A673 (cell line): ENCODE data around the gene TNFAIP1. TPM values are rescaled to one million over a fixed set of nuclear protein-coding genes. Genes with fewer than 3 reads are reported as not detected.

Source experiments
- BruUV-seq: library from RNA; stranded (reverse); fragments of 400-500 nt; replicated peaks from 2 replicates; lab custom pipeline; 2021; lab: Mats Ljungman, UMichigan
- CTCF ChIA-PET: fragments of 300-600 bp; sonication (Branson Sonifier 250); formaldehyde crosslinking; loops from one replicate; lab custom pipeline; 2022; ENCODE audit warnings: antibody characterized with exemption; lab: Charles Lee
- POLR2A ChIA-PET: fragments of 300-600 bp; sonication (Branson Sonifier 250); formaldehyde crosslinking; loops from one replicate; lab custom pipeline; 2022; ENCODE audit warnings: antibody characterized with exemption; ENCODE audit not compliant: low non-redundant PET; lab: Charles Lee
- DNase-seq: peaks from one replicate; pipeline ENCODE4 v3.0.0-alpha.2; 2015; ENCODE audit warnings: low spot score
- H3K27ac ChIP-seq: fragments of 200-600 bp; sonication (generic); 2 replicates; pipeline ENCODE4 v1.5.1; 2016; ENCODE audit warnings: mixed run types, low read depth, mild to moderate bottlenecking, mixed read lengths, antibody characterized with exemption, low read length; ENCODE audit not compliant: poor library complexity, severe bottlenecking
- H3K27me3 ChIP-seq: fragments of 200-600 bp; sonication (generic); replicated peaks from 2 replicates; pipeline ENCODE4 v1.6.1; 2017; ENCODE audit warnings: mixed run types, low read depth, mild to moderate bottlenecking, mixed read lengths, antibody characterized with exemption, low read length; ENCODE audit not compliant: insufficient read depth, poor library complexity
- H3K36me3 ChIP-seq: fragments of 200-600 bp; sonication (generic); 2 replicates; pipeline ENCODE4 v1.6.1; 2016; ENCODE audit warnings: mixed run types, mild to moderate bottlenecking, mixed read lengths, antibody characterized with exemption, low read length; ENCODE audit not compliant: insufficient read depth, poor library complexity, severe bottlenecking
- H3K4me1 ChIP-seq: fragments of 200-600 bp; sonication (generic); 2 replicates; pipeline ENCODE4 v1.6.1; 2017; ENCODE audit warnings: mixed run types, mild to moderate bottlenecking, mixed read lengths, antibody characterized with exemption, low read length; ENCODE audit not compliant: insufficient read depth, poor library complexity, severe bottlenecking
- H3K4me3 ChIP-seq: fragments of 200-600 bp; sonication (generic); 2 replicates; pipeline ENCODE4 v1.5.1; 2016; ENCODE audit warnings: low read depth, mixed run types, mild to moderate bottlenecking, mixed read lengths, low read length; ENCODE audit not compliant: poor library complexity, severe bottlenecking
- H3K9me3 ChIP-seq: fragments of 200-600 bp; sonication (generic); 2 replicates; pipeline ENCODE4 v1.6.1; 2016; ENCODE audit warnings: mixed run types, low read depth, mild to moderate bottlenecking, mixed read lengths, antibody characterized with exemption, low read length; ENCODE audit not compliant: poor library complexity, severe bottlenecking
- EZH2 ChIP-seq: fragments of 200-600 bp; sonication (generic); IDR thresholded peaks from 2 replicates; pipeline ENCODE4 v1.6.1; 2017; ENCODE audit warnings: borderline replicate concordance, low read depth, mild to moderate bottlenecking, mixed read lengths, antibody characterized with exemption, low read length; ENCODE audit not compliant: poor library complexity, severe bottlenecking
- intact Hi-C: fragments of 100-400 bp; cut with micrococcal nuclease; formaldehyde crosslinking; loops from one replicate; pipeline ENCODE4 v1.10.0; 2022; ENCODE audit not compliant: unreplicated experiment
- total RNA-seq: library from RNA; stranded (reverse); gene quantifications from 2 replicates; pipeline ENCODE4 v1.2.3, GENCODE V29; 2021
- TF ChIP-seq, protein P1 (sequence below): fragments of 300-800, 200-600 bp; sonication (generic); conservative IDR thresholded peaks from 2 replicates; pipeline ENCODE4 v1.5.1; 2017; ENCODE audit warnings: low read depth, mild to moderate bottlenecking, antibody characterized with exemption, low read length, moderate library complexity, mixed read lengths

The TNFAIP1 gene
- total RNA-seq, 1 experiment from 2014 or later = 27.5 TPM

- no peak overlapping the region for H3K4me3 ChIP-seq
- no TSS peak for BruUV-seq
- H3K27ac ChIP-seq = no peak overlapping the region
- no peaks in the 10 kb centered on the region for H3K4me1 ChIP-seq
- CTCF ChIA-PET = no interaction called here
- peaks cover 25% of the 10 kb centered on the region for H3K36me3 ChIP-seq
- no peaks in the 10 kb centered on the region for H3K27me3 ChIP-seq
- intact Hi-C loops = no loop called here
- no peaks in the 10 kb centered on the region for H3K9me3 ChIP-seq
- no peak for DNase-seq
- TF ChIP-seq, protein P1, sequence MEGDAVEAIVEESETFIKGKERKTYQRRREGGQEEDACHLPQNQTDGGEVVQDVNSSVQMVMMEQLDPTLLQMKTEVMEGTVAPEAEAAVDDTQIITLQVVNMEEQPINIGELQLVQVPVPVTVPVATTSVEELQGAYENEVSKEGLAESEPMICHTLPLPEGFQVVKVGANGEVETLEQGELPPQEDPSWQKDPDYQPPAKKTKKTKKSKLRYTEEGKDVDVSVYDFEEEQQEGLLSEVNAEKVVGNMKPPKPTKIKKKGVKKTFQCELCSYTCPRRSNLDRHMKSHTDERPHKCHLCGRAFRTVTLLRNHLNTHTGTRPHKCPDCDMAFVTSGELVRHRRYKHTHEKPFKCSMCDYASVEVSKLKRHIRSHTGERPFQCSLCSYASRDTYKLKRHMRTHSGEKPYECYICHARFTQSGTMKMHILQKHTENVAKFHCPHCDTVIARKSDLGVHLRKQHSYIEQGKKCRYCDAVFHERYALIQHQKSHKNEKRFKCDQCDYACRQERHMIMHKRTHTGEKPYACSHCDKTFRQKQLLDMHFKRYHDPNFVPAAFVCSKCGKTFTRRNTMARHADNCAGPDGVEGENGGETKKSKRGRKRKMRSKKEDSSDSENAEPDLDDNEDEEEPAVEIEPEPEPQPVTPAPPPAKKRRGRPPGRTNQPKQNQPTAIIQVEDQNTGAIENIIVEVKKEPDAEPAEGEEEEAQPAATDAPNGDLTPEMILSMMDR = no peak
- no peak for TF ChIP-seq EZH2
- POLR2A ChIA-PET = no interaction called here
Observed at GRCh38 chr17:28386391-28386790, 50.8 kb downstream of the TNFAIP1 start.

DNA sequence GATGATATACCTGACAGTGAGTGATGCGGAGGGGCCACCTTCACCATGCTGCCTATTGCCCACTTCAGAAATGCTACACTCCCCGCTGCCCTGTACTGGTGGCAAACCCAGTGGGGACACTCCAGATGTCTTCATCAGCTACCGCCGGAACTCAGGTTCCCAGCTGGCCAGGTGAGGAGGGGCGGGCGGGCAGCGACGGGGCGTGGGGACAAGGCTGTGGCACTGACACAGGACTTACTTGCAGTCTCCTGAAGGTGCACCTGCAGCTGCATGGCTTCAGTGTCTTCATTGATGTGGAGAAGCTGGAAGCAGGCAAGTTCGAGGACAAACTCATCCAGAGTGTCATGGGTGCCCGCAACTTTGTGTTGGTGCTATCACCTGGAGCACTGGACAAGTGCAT is 52.5 kb downstream of the TNFAIP1 start:
- no peaks in the 10 kb centered on the region for H3K9me3 ChIP-seq
- intact Hi-C loops = no loop called here
- peaks cover 33% of the 10 kb centered on the region for H3K36me3 ChIP-seq
- no peaks in the 10 kb centered on the region for H3K4me1 ChIP-seq
- ChIA-PET CTCF (no interaction called here), POLR2A (no interaction called here)
- DNase-seq = no peak
- no peaks in the 10 kb centered on the region for H3K27me3 ChIP-seq
- no peak for TF ChIP-seq EZH2
- TF ChIP-seq, protein P1 = no peak
- no peak overlapping the region for H3K4me3 ChIP-seq
- H3K27ac ChIP-seq = no peak overlapping the region
- no TSS peak for BruUV-seq

DNA sequence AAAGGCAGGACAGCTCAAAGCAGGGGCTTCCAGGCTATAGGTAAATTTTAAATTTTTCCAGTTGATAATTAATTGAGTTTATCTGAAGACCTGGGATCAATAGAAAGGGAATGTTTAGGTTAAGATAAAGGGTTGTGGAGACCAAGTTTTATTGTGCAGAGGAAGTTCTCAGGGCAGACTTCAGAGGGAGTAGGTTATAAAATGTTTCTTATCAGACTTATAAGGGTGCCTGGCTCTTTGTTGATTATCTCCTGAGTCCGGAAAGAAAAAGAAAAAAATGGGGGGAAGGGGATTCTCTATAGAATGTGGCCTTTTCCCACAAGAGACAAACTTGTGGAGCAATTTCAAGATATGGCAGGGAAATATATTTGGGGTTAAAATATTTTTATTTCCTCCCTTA is 54.6 kb downstream of the TNFAIP1 start:
- Histone ChIP-seq H3K27ac (no peak overlapping the region), H3K9me3 (no peaks in the 10 kb centered on the region), H3K36me3 (peaks cover 33% of the 10 kb centered on the region), H3K4me3 (no peak overlapping the region), H3K27me3 (no peaks in the 10 kb centered on the region), H3K4me1 (no peaks in the 10 kb centered on the region)
- DNase-seq = no peak
- BruUV-seq = no TSS peak
- TF ChIP-seq EZH2 = no peak
- TF ChIP-seq, protein P1 = no peak
- intact Hi-C loops = no loop called here
- POLR2A ChIA-PET = no interaction called here
- CTCF ChIA-PET = no interaction called here
